Parathyroid adenoma (tissue), 2 donors: ENCODE measurements around the gene KCNJ6.

Experiments
- H2AFZ ChIP-seq: fragments of 300-600 bp; sonication (generic); one replicate; pipeline ENCODE4 v1.7.0; 2017; ENCODE audit warnings: antibody characterized with exemption, mild to moderate bottlenecking
- H3K27ac ChIP-seq: fragments of 300-600 bp; sonication (generic); one replicate; pipeline ENCODE4 v1.7.0; 2017
- H3K27me3 ChIP-seq: fragments of 300-600 bp; sonication (generic); one replicate; pipeline ENCODE4 v1.7.0; 2017; ENCODE audit warnings: low read length; ENCODE audit not compliant: control insufficient read depth, insufficient read depth
- H3K36me3 ChIP-seq: fragments of 300-600 bp; sonication (generic); one replicate; pipeline ENCODE4 v1.7.0; 2017; ENCODE audit warnings: low read length; ENCODE audit not compliant: control insufficient read depth, insufficient read depth
- H3K4me1 ChIP-seq: fragments of 300-600 bp; sonication (generic); one replicate; pipeline ENCODE4 v1.7.0; 2017; ENCODE audit warnings: control low read depth
- H3K4me2 ChIP-seq: fragments of 300-600 bp; sonication (generic); one replicate; pipeline ENCODE4 v1.7.0; 2017; ENCODE audit warnings: low read length
- H3K4me3 ChIP-seq: fragments of 300-600 bp; sonication (generic); one replicate; pipeline ENCODE4 v1.7.0; 2017; ENCODE audit warnings: low read depth, low read length
- H3K79me2 ChIP-seq: fragments of 300-600 bp; sonication (generic); one replicate; pipeline ENCODE4 v1.7.0; 2017; ENCODE audit warnings: control low read depth
- H3K9ac ChIP-seq: fragments of 300-600 bp; sonication (generic); one replicate; pipeline ENCODE4 v1.7.0; 2017; ENCODE audit warnings: mild to moderate bottlenecking
- H3K9me3 ChIP-seq: fragments of 300-600 bp; sonication (generic); one replicate; pipeline ENCODE4 v1.7.0; 2017; ENCODE audit warnings: low read length; ENCODE audit not compliant: control insufficient read depth
- CTCF ChIP-seq: fragments of 300-600 bp; sonication (generic); IDR thresholded peaks from one replicate; pipeline ENCODE4 v1.7.0; 2017; ENCODE audit warnings: antibody characterized with exemption, mild to moderate bottlenecking
- donor health status: primary hyperparathyroidism.

KCNJ6 gene

GRCh38 chr21:37627561-37627960 is 288.7 kb downstream of the KCNJ6 start:
- H3K4me3 ChIP-seq = no peak overlapping the region

GRCh38 chr21:37627074-37627473 is 289.2 kb downstream of the KCNJ6 start:
- TF ChIP-seq CTCF = no peak
- Histone ChIP-seq H3K27me3 (no peaks in the 10 kb centered on the region), H3K4me2 (no peak overlapping the region), H2AFZ (no peak overlapping the region), H3K27ac (no peak overlapping the region), H3K9me3 (no peaks in the 10 kb centered on the region), H3K79me2 (no peaks in the 10 kb centered on the region), H3K9ac (no peak overlapping the region), H3K36me3 (no peaks in the 10 kb centered on the region), H3K4me1 (no peaks in the 10 kb centered on the region), H3K4me3 (no peak overlapping the region)

More at GRCh38 chr21:37627561-37627960, 288.7 kb downstream of the KCNJ6 start:
- H3K27me3 ChIP-seq = no peaks in the 10 kb centered on the region
- H2AFZ ChIP-seq = no peak overlapping the region
- no peak overlapping the region for H3K9ac ChIP-seq
- no peaks in the 10 kb centered on the region for H3K36me3 ChIP-seq
- no peaks in the 10 kb centered on the region for H3K79me2 ChIP-seq
- H3K9me3 ChIP-seq = no peaks in the 10 kb centered on the region
- no peak overlapping the region for H3K27ac ChIP-seq
- H3K4me1 ChIP-seq = no peaks in the 10 kb centered on the region
- H3K4me2 ChIP-seq = no peak overlapping the region
- TF ChIP-seq CTCF = no peak

- Histone ChIP-seq H3K27ac (no peak overlapping the region), H3K9ac (no peak overlapping the region), H3K27me3 (no peaks in the 10 kb centered on the region)
Measured at GRCh38 chr21:37626320-37626719, 289.9 kb downstream of the KCNJ6 start.

GRCh38 chr21:37623689-37624088 is 292.6 kb downstream of the KCNJ6 start:
- H3K9ac ChIP-seq = no peak overlapping the region
- no peaks in the 10 kb centered on the region for H3K9me3 ChIP-seq
- H3K4me3 ChIP-seq = no peak overlapping the region
- no peak overlapping the region for H3K27ac ChIP-seq
- no peaks in the 10 kb centered on the region for H3K79me2 ChIP-seq
- H3K4me1 ChIP-seq = no peaks in the 10 kb centered on the region
- no peaks in the 10 kb centered on the region for H3K36me3 ChIP-seq
- H3K4me2 ChIP-seq = no peak overlapping the region
- no peak for TF ChIP-seq CTCF
- H2AFZ ChIP-seq = no peak overlapping the region
- no peaks in the 10 kb centered on the region for H3K27me3 ChIP-seq

More at GRCh38 chr21:37626320-37626719, 289.9 kb downstream of the KCNJ6 start:
- no peak overlapping the region for H3K4me2 ChIP-seq
- no peak overlapping the region for H3K4me3 ChIP-seq
- H3K36me3 ChIP-seq = no peaks in the 10 kb centered on the region
- no peaks in the 10 kb centered on the region for H3K79me2 ChIP-seq
- no peaks in the 10 kb centered on the region for H3K4me1 ChIP-seq
- no peak for TF ChIP-seq CTCF
- no peak overlapping the region for H2AFZ ChIP-seq
- H3K9me3 ChIP-seq = no peaks in the 10 kb centered on the region

GRCh38 chr21:37623183-37623582 is 293.1 kb downstream of the KCNJ6 start:
- Histone ChIP-seq H3K4me1 (no peaks in the 10 kb centered on the region), H3K4me2 (no peak overlapping the region), H3K4me3 (no peak overlapping the region), H3K79me2 (no peaks in the 10 kb centered on the region), H3K36me3 (no peaks in the 10 kb centered on the region), H3K27ac (no peak overlapping the region), H3K27me3 (no peaks in the 10 kb centered on the region), H2AFZ (no peak overlapping the region), H3K9ac (no peak overlapping the region), H3K9me3 (no peaks in the 10 kb centered on the region)
- no peak for TF ChIP-seq CTCF
